ENCODE measurements around the gene BIN1.

DNA sequence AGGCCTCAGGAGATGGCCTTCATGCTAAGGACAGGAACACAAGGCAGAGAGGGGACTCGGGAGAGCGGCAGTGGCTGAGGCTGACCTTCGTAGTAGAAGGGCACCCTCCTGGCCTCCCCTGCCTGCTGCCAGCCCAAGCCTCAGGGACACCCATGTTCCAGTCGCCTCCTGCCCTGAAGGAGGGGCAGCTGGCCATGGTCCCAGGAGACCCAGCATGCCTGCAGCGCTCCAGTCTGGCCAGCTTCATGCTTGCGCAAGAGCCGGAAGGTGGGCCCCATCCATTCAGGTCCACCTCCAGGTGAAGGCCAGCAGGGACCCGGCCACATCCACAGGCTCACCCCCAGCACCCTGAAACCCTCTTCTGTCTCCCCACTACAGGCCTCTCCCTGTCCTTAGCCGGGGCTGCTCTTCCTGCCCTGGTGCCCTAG, 35.0 kb downstream of the BIN1 start:
- TF ChIP-seq, protein P1, sequence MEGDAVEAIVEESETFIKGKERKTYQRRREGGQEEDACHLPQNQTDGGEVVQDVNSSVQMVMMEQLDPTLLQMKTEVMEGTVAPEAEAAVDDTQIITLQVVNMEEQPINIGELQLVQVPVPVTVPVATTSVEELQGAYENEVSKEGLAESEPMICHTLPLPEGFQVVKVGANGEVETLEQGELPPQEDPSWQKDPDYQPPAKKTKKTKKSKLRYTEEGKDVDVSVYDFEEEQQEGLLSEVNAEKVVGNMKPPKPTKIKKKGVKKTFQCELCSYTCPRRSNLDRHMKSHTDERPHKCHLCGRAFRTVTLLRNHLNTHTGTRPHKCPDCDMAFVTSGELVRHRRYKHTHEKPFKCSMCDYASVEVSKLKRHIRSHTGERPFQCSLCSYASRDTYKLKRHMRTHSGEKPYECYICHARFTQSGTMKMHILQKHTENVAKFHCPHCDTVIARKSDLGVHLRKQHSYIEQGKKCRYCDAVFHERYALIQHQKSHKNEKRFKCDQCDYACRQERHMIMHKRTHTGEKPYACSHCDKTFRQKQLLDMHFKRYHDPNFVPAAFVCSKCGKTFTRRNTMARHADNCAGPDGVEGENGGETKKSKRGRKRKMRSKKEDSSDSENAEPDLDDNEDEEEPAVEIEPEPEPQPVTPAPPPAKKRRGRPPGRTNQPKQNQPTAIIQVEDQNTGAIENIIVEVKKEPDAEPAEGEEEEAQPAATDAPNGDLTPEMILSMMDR (IDR thresholded peaks at IDR 0.05) = no peak
- TF ChIP-seq POLR2AphosphoS5 (IDR thresholded peaks at IDR 0.05) = no peak

Data from transverse colon (tissue), 4 donors.